GM18907 (cell line): ENCODE results near the gene PARD3.

Experiments used
- ATAC-seq: cut with Tn5 transposase; IDR thresholded peaks from one replicate; pipeline ENCODE4 v1.9.1; 2021; ENCODE audit warnings: mild to moderate bottlenecking, moderate library complexity; ENCODE audit not compliant: unreplicated experiment

The PARD3 gene

GRCh38 chr10:34155812-34156211 lies 659.3 kb downstream of the PARD3 start:
- no peak for ATAC-seq

- ATAC-seq = no peak
Measured at GRCh38 chr10:34154383-34154900, 660.7 kb downstream of the PARD3 start.

- ATAC-seq = no peak
Measured at GRCh38 chr10:34153663-34154382, 661.3 kb downstream of the PARD3 start.

GRCh38 chr10:34152434-34152833 lies 662.7 kb downstream of the PARD3 start:
- no peak for ATAC-seq

GRCh38 chr10:34151931-34152330 lies 663.2 kb downstream of the PARD3 start:
- ATAC-seq = no peak

- no peak for ATAC-seq
Measured at GRCh38 chr10:34151481-34151880, 663.6 kb downstream of the PARD3 start.

GRCh38 chr10:34150103-34150502 lies 665.0 kb downstream of the PARD3 start:
- no peak for ATAC-seq

- ATAC-seq = no peak
Measured at GRCh38 chr10:34148305-34148657, 666.8 kb downstream of the PARD3 start.

- no peak for ATAC-seq
Measured at GRCh38 chr10:34147641-34148304, 667.3 kb downstream of the PARD3 start.

- ATAC-seq = no peak
Measured at GRCh38 chr10:34145715-34146114, 669.4 kb downstream of the PARD3 start.

- ATAC-seq = no peak
Measured at GRCh38 chr10:34143466-34143865, 671.6 kb downstream of the PARD3 start.

GRCh38 chr10:34141032-34141680 lies 673.9 kb downstream of the PARD3 start:
- no peak for ATAC-seq

- ATAC-seq = no peak
Measured at GRCh38 chr10:34139559-34139958, 675.5 kb downstream of the PARD3 start.

GRCh38 chr10:34137955-34138354 lies 677.1 kb downstream of the PARD3 start:
- no peak for ATAC-seq

- ATAC-seq = no peak
Measured at GRCh38 chr10:34137201-34137600, 677.9 kb downstream of the PARD3 start.

GRCh38 chr10:34135515-34135914 lies 679.6 kb downstream of the PARD3 start:
- peak; percentile 94 for ATAC-seq

GRCh38 chr10:34134602-34135001 lies 680.5 kb downstream of the PARD3 start:
- no peak for ATAC-seq

- ATAC-seq = no peak
Measured at GRCh38 chr10:34133406-34133805, 681.7 kb downstream of the PARD3 start.

- ATAC-seq = no peak
Measured at GRCh38 chr10:34131152-34131551, 683.9 kb downstream of the PARD3 start.

GRCh38 chr10:34127676-34128075 lies 687.4 kb downstream of the PARD3 start:
- ATAC-seq = no peak

- no peak for ATAC-seq
Measured at GRCh38 chr10:34126371-34127151, 688.5 kb downstream of the PARD3 start.
